Myocyte (in vitro differentiated cells): Measurements from ENCODE around the gene ZNF101. TPM values are rescaled to one million over a fixed set of nuclear protein-coding genes. Genes with fewer than 3 reads are reported as not detected.

Source experiments
- DNase-seq: peaks from one replicate; pipeline ENCODE4 v3.0.0-alpha.2; 2012; ENCODE audit warnings: low read depth
- total RNA-seq: library from RNA; depleted of rRNA; stranded (reverse); fragments of >200 nt; gene quantifications from 2 replicates; pipeline ENCODE4 v1.2.3, GENCODE V29; 2014

ZNF101 gene
- total RNA-seq, 1 donor from 2014 or later, result 5.2 TPM

GRCh38 chr19:19637523-19638251, 31.0 kb upstream of the ZNF101 start:
- no peak for DNase-seq

- peak; percentile 72 for DNase-seq
Measured at GRCh38 chr19:19642506-19643157, 26.0 kb upstream of the ZNF101 start.

DNA sequence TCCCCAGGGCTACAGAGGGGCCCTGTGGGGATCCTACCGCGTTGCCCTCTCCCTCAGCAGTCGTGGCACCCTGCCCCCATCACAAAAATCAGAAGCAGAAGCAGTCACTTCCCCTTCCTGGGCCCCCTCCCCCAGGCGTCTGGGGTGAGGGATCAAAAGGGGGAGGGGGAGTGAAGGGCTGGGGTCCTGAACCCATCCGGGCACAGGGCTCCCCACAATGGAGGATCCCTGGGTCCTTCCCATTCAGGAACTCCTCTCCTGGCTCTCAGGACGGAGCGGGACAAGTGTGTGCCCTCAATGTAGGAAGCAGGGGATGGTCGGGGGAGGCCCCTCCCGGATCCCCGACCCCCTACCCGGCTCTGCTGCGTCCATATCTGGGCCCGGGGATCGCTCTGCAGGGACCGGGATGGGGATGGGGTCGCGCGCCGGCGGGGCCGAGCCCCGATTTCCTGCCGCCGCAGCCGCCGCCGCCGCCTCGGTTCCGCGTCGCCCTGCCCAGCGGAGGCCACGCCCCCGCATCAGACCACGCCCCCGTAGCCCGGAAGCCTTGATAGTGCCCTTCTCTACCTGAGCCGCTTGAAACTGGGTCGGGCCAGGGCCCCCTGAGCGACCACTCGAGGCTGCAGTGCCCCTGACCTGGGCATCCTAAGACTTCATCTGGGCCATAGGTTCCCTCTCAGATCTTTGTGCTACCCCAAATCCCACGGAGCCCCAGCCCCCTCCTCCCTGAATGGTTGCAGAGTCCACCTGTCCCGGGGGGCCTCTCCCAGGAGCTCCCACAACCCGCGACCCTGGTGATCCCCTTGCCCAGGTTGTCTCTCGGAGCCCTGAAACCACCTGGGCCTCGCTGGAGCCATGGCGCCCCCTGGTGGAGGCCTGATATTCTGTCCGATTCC, 25.2 kb upstream of the ZNF101 start, which contains the start of gene GMIP:
TSS of gene GMIP (minus strand) at position 500 of the 896 bp plus-strand sequence. CDS start at position 372, 128 bp downstream.
- DNase-seq, result peak; percentile 61

- DNase-seq, result no peak
Measured at GRCh38 chr19:19644054-19644388, 24.6 kb upstream of the ZNF101 start.

- no peak for DNase-seq
Measured at GRCh38 chr19:19645233-19645870, 23.3 kb upstream of the ZNF101 start.

DNA sequence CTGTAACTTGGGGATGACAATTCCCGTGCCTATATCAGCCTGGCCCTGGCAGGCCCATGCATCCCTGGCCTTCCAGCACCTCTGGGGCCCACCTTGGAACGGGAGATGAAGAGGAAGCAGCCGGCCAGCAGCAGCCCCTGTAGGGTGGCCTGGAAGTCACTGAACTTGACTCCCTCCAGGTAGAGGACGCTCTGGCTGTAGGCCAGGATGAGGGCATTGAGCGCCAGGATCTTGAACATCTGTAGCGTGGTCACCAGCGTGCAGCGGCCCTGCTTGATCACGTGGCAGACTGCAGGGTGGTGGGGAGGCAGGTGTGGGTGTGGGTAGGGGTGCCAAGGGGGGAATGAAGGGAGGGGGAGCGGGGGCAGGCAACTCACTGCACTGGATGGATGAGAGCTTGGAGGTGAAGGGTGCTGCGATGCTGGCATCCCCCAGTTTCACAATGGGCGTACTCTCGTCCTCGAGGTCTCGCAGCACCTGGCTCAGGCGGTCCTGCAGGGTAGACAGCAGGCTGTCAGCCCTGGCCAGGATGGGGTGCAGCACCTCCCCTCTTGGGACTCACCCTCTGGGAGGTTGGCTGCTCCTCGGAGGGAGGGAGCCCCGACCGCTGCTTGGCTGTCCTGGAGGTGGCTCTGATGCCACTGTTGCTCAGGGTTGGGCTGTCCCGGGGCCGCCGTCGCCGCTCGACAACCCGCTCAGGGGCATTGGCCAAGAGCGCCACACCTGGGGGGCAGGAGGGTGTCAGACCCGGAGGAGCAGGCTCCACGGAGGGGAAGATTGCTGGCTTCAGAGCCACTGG, 21.4 kb upstream of the ZNF101 start:
- DNase-seq, result no peak

GRCh38 chr19:19649155-19649554, 19.5 kb upstream of the ZNF101 start:
- no peak for DNase-seq

GRCh38 chr19:19649580-19649995, 19.1 kb upstream of the ZNF101 start:
- DNase-seq, result no peak

GRCh38 chr19:19650331-19650730, 18.3 kb upstream of the ZNF101 start:
- DNase-seq, result peak; percentile 79

DNA sequence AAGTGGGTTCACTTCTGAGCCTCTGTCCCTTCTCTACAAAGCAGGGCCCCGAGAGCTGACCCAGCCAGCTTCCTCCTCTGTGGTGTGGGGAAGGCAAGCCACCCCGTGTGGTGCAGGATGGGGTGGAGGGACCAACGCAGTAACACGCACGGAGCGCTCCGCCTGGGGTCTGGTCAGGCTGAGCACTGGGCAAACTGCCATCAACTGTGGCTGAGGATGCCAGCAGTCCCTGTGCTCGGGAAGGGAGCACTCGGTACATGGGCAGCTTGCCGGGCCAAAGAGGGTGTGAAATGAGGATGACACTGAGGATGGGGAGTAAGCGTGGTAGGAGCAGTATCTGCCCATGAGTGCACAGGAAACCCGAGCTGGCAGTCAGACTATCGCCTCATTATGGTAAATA, 17.6 kb upstream of the ZNF101 start:
- DNase-seq, result peak; percentile 15

- DNase-seq, result peak; percentile 30
Measured at GRCh38 chr19:19652482-19653295, 15.9 kb upstream of the ZNF101 start.

DNA sequence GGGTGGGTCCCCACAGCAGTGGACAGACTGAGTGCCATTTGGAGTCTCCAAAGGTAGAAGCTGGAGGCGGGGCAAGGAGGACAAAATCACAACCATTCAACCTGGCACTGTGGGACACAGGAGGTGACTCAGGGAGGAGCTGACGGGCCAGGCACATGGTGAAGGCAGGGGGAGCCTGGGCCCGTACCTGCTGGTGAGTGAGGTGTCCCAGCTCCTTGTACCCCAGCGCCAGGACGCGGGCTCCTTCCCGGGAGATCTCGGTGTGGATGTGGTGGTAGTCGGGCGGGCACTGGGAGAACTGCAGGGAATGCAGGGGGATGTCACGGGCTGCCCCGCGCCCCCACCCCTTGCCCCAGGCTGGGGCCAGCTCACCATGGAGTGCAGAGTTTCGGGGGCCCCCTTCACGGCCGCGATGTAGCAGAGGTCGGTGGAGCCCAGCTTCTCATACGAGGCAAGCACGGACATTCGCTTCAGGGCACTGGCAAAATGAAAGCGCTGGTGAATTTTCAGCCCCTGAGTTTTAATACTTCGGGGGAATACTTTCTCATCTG, 15.0 kb upstream of the ZNF101 start:
- DNase-seq, result no peak

GRCh38 chr19:19654441-19654840, 14.2 kb upstream of the ZNF101 start:
- DNase-seq, result no peak

- no peak for DNase-seq
Measured at GRCh38 chr19:19655051-19655594, 13.5 kb upstream of the ZNF101 start.

DNA sequence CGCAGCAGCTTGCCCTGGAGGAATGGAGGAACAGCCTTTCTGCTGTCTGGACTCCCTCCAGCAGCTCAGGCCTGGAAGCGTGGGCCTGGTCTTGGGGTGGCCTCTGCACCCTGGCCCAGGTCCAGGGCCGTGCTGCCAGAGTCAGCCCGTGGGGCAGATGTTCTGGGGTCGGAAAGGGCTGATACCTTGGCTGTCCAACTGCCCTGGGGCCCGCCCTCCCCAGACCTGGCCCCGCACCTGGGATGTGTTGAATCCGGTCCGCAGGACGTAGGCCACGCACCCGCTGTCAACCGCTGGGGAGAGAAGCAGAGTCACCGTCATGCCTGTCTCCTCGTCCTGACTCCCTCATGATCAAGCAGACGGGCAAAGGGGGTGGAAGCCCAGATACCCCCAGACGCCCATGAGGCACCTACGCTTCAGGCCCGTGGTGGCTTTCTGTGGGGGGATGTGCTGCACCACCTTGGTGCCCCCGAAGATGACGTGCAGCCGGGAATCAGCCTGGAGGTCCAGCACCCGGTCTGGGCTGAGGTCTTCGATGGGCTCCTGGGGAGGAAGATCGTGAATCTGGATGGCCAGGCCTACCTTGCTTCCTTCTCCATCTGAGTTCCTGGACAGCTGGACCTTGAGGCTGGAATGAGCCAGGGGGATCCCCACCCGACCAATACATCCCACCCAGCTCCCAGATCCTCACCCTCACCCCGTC, 12.8 kb upstream of the ZNF101 start:
- DNase-seq, result no peak

DNA sequence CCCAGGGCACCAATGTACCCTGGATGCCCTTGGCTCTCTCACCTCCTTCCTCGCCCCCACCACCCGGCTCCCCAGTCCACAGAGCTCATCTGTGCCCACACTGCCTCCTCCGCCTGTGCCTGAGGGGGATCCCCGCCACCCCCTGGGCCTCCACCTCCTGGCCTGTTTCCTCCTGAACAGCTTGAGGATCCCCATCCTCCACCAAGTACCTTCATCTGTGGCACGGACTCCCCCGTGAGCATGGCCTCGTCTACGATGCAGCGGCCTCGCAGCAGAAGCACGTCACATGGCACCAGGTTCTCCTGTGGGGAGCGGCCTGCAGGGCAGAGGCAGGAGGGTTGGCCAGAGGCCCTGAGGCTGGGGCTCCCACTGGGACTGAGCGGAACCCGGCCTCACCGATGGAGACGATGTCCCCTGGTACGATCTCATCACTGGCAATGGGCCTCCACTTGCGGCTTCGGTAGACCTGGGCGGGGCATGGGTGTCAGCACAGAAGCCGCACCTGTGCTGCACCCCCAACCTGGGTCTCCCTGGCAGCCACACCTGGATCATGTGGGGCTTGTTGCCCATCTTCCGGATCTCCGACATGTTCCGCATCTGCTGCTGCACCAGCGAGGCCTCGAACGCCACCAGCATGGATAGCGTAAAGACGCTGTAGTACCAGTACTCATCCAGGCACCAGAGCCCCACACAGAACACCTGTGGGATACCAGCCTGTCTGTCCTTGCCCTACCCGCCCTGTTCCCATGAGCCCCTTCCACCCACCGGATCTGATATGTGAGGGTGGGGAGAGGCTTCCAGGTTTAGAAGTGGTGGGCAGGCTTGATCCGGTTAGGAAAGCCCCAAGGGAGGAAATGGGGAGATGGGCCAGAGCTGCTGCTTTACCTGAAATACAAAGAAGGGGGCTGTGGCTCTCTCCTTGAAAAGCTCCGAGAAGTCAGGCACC, 11.9 kb upstream of the ZNF101 start:
- DNase-seq, result no peak

- no peak for DNase-seq
Measured at GRCh38 chr19:19657397-19657783, 11.2 kb upstream of the ZNF101 start.
